DMS153 (cell line): ENCODE results near the gene ZNF135.

Source experiments
- DNase-seq: peaks from one replicate; lab custom pipeline; 2025; lab: John Stamatoyannopoulos, UW

The ZNF135 gene

GRCh38 chr19:58046856-58047255, 12.2 kb upstream of the ZNF135 start:
- no peak for DNase-seq

GRCh38 chr19:58047672-58048071, 11.4 kb upstream of the ZNF135 start:
- no peak for DNase-seq

GRCh38 chr19:58052256-58052655, 6.8 kb upstream of the ZNF135 start:
- no peak for DNase-seq

DNA sequence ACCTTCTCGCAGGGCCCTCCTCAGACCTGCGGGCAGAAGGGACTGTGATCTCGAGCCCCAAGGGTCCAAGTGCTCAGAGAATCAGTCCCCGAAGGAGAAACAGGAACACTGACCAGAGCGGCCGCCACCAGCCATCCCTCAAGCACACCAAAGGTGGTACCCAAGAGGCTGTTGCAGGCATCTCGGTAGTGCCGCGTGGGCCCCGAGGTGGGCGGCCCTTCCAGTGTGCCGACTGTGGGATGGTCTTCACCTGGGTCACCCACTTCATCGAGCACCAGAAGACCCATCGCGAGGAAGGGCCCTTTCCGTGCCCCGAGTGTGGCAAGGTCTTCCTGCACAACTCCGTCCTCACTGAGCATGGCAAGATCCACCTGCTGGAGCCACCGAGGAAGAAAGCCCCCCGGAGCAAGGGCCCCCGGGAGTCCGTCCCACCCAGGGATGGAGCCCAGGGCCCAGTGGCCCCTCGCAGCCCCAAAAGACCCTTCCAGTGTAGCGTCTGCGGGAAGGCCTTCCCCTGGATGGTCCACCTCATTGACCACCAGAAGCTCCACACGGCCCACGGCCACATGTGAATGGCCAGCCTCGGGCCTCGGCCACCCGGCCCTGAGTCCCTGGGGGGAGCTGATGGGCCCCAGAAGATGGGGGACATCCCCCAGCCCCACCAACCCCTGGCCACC, 5.5 kb upstream of the ZNF135 start:
- DNase-seq = no peak

DNA sequence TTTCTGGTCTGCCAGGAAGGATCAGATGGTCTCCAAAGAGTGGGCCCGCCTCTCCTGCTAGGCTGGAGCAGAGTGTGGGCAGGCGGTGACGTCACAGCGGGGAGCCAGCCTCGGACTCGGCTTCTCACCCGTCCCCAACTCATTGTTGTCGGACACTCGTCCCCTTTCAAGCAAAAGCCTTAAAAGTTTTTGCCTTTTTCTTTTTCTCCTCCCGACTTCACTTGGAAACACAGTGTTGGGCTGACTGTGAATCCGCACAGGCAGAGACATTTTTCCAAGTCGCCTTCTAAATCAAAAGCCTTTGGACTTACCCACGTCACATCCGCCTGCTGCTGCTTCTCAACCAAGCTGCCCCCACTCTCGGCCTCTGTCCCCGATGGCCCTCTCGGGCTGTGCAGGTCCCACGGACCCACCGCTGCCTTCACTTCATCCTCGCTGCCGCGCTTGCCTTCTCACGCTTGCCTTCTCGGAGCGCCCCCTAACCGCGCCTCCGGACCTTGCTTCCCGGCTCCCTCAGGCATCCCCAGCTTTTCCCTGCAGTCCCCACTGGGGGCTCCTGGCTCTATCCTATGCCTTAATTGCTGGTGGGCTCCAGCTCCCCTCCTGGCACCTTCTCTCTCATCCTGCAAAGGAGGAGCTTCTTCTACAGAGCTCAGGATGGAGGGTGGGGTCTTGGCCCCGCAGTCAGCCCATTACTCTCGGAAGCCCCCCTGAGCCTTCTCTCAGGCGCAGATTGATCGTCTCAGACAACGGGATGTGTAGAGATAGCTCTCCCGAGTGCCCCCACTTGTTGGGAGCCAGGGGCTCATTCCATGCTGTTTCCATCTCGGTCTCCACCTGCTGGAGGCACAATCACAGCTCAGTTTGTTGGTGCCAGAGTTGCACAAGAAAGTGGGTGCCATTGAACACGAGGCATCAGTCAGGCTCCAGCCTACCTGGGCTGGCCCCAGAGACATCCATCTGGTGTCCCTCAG, 3.9 kb upstream of the ZNF135 start:
- no peak for DNase-seq

DNA sequence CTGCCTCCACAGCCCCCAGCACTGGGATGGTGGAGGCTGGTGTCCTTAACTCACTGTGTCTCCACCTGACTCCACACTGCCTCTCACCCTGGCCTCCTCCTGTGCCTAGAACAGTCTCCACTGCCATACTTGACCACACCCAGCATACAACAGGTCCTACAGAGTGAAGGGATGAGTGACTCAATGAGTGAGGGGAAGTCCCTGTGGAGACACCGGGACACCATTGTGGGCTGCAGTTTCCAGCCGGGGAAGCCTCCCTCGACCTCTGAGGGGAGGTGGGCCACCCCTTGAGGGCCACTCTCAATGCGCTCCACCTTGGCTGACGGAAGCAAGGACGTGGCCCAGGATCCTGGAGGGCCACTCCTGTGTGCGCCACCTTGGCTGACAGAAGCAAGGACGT, 2.8 kb upstream of the ZNF135 start:
- DNase-seq = no peak

DNA sequence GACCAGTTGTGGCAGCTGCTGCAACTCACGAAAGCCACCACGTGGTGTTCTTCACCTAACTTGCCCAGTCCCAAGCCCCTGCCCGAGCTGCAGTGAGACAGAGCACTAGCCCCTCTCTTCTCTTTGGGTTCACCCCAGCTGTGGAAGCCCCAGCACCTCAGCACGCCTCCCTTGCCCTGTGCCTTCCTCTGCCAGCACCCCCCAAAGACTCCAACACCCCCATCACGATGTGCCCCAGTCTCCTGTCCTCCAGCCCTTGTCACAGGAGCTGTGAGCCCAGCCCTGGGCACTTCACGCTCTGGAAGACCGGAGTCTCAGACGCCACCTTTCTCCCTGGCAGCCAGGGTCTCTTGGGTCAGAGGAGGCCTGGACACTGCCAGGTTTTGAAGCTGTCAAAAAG, 2.2 kb upstream of the ZNF135 start:
- DNase-seq = no peak

DNA sequence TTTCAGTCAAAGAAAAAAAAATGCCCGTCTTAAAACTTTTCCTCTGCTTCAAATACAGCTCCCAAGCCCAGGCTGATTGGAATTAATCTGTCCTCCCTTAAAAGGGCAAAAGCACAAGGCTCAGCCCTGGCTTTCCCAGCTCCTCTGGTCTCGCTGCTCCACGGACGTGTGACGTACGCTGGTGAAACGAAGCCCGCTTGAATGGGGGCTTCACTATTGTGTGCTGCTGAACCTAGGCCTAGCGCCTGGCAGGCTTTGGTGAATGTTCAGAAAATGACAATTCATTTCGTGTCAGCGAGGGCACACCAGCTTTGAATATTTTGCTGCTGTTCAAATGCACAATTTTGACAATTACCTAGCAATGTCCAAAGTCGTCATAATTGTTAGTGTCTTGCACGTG, 615 bp upstream of the ZNF135 start:
- DNase-seq = no peak

GRCh38 chr19:58059671-58060078, 593 bp downstream of the ZNF135 start:
- DNase-seq = no peak

GRCh38 chr19:58060231-58060630, 1.1 kb downstream of the ZNF135 start:
- no peak for DNase-seq

GRCh38 chr19:58063712-58064111, 4.6 kb downstream of the ZNF135 start:
- no peak for DNase-seq

DNA sequence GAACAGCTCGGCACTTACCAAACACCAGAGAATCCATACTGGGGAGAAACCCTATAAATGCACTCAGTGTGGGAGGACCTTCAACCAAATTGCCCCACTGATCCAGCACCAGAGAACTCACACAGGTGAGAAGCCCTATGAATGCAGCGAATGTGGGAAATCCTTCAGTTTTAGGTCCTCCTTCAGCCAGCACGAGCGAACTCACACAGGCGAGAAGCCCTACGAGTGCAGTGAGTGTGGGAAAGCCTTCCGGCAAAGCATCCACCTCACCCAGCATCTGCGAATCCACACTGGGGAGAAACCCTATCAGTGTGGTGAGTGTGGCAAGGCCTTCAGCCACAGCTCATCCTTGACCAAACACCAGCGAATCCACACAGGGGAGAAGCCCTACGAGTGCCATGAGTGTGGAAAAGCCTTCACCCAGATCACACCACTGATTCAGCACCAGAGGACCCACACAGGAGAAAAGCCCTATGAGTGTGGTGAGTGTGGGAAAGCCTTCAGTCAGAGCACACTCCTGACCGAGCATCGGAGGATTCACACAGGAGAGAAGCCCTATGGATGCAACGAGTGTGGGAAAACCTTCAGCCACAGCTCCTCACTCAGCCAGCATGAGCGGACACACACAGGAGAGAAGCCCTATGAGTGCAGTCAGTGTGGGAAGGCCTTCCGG, 8.3 kb downstream of the ZNF135 start:
- no peak for DNase-seq

GRCh38 chr19:58079792-58080191, 20.7 kb downstream of the ZNF135 start:
- no peak for DNase-seq

GRCh38 chr19:58083021-58083420, 23.9 kb downstream of the ZNF135 start:
- no peak for DNase-seq

DNA sequence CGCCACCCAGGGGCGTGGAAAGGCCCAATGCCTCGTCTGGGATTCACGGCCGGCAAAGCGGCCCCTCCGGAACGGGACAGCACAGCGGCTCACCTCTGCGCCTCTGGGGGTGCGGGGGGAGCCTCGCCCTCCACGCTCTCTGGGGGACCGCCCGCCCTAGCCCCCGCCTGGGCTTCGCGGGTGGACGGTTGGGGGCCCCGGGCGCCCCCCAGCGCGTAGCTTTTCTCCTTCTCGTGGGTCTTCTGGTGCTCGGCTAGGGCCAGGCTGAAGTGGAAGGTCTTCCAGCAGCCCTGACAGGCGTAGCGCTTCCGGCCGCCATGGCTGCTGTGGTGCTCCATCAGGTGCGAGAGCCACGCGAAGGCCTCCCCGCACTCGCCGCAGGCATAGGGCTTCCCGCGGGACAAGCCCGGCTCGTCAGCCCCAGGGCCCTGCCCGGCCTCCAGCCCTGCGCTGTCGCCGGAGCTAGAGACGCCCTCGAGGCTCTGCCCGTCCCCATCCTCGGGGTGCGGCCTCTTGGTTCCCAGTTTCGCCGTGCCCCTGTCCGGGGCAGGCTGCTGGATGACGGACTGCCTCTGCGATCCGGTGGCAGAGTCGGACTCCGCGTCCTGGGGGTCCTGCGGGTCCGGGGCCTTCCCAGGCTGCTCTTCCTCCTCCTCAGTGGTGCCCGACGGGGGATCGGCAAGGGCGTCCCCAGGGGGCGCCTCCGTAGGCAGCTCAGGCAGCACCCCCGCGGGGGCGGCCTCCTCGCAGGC, 25.7 kb downstream of the ZNF135 start:
- DNase-seq = no peak

DNA sequence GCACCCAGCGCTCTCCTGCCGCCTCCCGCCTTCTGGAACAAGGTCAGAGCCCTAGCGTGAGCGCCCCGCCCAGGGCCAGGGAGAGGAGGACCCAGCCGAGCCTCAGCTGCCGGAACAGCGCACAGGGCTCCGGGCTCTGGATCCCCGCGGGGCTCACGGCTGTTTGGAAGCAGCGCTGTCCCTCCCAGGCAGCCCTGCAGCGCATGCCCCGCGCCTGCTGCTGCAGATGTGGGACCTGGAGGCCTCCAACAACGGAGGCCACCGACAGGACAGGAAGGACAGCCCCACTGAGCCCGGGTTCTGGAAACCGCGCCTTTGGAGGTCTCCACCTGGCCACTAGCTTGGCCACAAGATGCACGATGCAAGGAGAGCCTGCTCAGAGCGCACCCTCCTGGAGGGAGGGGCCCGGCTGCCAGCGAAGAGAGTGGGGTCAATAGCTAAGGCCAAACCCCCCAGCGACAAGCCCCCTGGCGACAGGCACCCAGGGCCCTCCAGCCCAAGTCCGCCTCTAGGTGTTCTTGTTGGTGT, 26.3 kb downstream of the ZNF135 start:
- DNase-seq = no peak

DNA sequence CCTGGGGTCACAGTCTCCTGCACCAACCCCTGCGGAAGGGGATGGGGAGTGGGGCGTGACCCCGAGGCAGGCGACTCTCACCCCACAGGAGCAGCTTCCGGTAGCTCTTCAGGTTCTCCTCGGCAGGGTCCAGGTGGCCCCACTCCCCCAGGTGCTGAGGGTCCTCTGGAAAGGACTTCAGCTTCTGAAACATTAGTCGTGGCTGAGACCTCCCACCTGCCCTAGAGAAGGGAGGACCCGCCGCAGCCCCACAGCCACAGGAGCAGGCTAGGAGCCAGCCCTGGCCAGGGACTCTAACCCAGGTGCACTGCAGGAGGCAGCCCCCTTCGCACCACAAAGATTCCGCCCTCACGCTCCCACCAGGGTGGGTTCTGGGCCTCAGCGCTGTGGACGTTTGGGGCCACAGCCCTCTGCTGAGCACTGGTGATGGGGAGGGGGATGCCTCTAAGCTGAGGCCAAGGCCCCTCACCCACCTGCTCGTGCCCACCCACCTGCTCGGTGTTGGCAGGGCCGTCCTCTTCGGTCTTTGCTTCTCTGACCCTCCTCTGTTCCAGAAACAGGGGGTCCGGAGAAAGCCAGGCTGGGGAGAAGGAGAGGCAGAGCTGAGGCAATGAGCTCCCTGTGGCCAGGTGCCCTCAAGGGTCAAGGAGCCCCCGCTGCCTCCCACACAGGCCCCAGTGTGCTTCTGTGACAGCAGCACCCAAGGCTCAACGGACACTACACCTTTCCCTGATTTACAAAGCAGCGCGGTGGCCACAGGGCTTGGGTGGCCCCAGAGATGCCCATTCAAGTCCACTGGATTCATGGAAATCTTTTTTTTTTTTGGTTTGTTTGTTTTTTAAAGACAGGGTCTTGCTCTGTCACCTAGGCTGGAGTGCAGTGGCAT, 28.0 kb downstream of the ZNF135 start:
- DNase-seq = no peak

GRCh38 chr19:58088521-58089052, 29.5 kb downstream of the ZNF135 start:
- no peak for DNase-seq

- no peak for DNase-seq
These were observed 30.8 kb downstream of the ZNF135 start for GRCh38 chr19:58089846-58090245.

- DNase-seq = no peak
These were observed 32.3 kb downstream of the ZNF135 start for GRCh38 chr19:58091251-58091995.
